ENCODE measurements around the gene LRRC55. TPM values are rescaled to one million over a fixed set of nuclear protein-coding genes. Genes with fewer than 3 reads are reported as not detected.
A peak's percentile ranks its signal among the peaks of the same experiment; 100 is the strongest.

LRRC55 gene
- total RNA-seq (ENCODE audit: unreplicated experiment) = 29.0 TPM
- long read RNA-seq, partial matches to known transcripts = 0 of 1 reads
- long read RNA-seq, other reads (novel, unspliced or antisense) = 1 of 1 reads

DNA sequence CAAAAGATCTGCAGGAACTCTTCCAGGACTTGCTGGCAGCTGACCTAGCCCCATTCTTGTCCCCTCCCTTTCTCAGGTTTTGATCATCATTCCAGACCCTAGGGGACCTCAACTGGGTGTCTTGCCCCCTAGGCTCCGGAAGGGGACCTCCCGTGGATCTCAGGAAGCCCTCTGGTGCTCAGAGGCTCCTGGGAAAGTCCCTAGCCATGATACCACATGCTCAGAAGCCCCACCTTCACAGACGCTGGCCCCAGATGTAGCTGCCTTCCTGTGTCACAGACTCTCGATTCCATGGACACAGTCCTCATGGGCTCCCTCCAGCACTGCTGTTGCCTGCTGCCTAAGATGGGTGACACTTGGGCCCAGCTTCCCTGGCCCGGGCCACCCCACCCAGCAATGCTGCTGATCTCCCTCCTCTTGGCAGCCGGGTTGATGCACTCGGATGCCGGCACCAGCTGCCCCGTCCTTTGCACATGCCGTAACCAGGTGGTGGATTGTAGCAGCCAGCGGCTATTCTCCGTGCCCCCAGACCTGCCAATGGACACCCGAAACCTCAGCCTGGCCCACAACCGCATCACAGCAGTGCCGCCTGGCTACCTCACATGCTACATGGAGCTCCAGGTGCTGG lies at the start of gene LRRC55:
Gene LRRC55, plus strand, starts transcription at position 276 of the 628 bp plus-strand sequence. Its CDS starts 70 bp downstream, at position 346.
- Mint-ChIP-seq H3K27me3 (ENCODE audit: unreplicated experiment) (peaks cover 9% of the 10 kb centered on the region), H3K36me3 (ENCODE audit: unreplicated experiment) (peaks cover 6% of the 10 kb centered on the region), H3K27ac (ENCODE audit: unreplicated experiment) (peak within 1 kb of the TSS; percentile 98), H3K4me3 (ENCODE audit: unreplicated experiment) (peak within 1 kb of the TSS; percentile 96), H3K9me3 (ENCODE audit: unreplicated experiment) (peaks cover 8% of the 10 kb centered on the region), H3K4me1 (ENCODE audit: low read depth, unreplicated experiment) (peaks cover 14% of the 10 kb centered on the region)
- DNase-seq = no peak
- TF ChIP-seq, protein P1, sequence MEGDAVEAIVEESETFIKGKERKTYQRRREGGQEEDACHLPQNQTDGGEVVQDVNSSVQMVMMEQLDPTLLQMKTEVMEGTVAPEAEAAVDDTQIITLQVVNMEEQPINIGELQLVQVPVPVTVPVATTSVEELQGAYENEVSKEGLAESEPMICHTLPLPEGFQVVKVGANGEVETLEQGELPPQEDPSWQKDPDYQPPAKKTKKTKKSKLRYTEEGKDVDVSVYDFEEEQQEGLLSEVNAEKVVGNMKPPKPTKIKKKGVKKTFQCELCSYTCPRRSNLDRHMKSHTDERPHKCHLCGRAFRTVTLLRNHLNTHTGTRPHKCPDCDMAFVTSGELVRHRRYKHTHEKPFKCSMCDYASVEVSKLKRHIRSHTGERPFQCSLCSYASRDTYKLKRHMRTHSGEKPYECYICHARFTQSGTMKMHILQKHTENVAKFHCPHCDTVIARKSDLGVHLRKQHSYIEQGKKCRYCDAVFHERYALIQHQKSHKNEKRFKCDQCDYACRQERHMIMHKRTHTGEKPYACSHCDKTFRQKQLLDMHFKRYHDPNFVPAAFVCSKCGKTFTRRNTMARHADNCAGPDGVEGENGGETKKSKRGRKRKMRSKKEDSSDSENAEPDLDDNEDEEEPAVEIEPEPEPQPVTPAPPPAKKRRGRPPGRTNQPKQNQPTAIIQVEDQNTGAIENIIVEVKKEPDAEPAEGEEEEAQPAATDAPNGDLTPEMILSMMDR (IDR thresholded peaks at IDR 0.05; ENCODE audit: partially characterized antibody, unreplicated experiment) = no peak

- DNase-seq = no peak
- H3K27me3 Mint-ChIP-seq (ENCODE audit: unreplicated experiment) = peaks cover 2% of the 10 kb centered on the region
- no peak overlapping the region for H3K27ac Mint-ChIP-seq (ENCODE audit: unreplicated experiment)
- TF ChIP-seq, protein P1 (IDR thresholded peaks at IDR 0.05; ENCODE audit: partially characterized antibody, unreplicated experiment) = no peak
- no peaks in the 10 kb centered on the region for H3K9me3 Mint-ChIP-seq (ENCODE audit: unreplicated experiment)
- no peaks in the 10 kb centered on the region for H3K36me3 Mint-ChIP-seq (ENCODE audit: unreplicated experiment)
- H3K4me3 Mint-ChIP-seq (ENCODE audit: unreplicated experiment) = no peak overlapping the region
- H3K4me1 Mint-ChIP-seq (ENCODE audit: low read depth, unreplicated experiment) = no peaks in the 10 kb centered on the region
Measured at GRCh38 chr11:57133366-57134038, 48.3 kb upstream of the LRRC55 start.

- no peak overlapping the region for H3K4me3 Mint-ChIP-seq (ENCODE audit: unreplicated experiment)
- no peaks in the 10 kb centered on the region for H3K4me1 Mint-ChIP-seq (ENCODE audit: low read depth, unreplicated experiment)
- no peak for DNase-seq
- H3K27me3 Mint-ChIP-seq (ENCODE audit: unreplicated experiment) = peaks cover 2% of the 10 kb centered on the region
- H3K36me3 Mint-ChIP-seq (ENCODE audit: unreplicated experiment) = no peaks in the 10 kb centered on the region
- no peak overlapping the region for H3K27ac Mint-ChIP-seq (ENCODE audit: unreplicated experiment)
- TF ChIP-seq, protein P1 (IDR thresholded peaks at IDR 0.05; ENCODE audit: partially characterized antibody, unreplicated experiment) = no peak
- no peaks in the 10 kb centered on the region for H3K9me3 Mint-ChIP-seq (ENCODE audit: unreplicated experiment)
Measured at GRCh38 chr11:57134284-57134683, 47.5 kb upstream of the LRRC55 start.

- Mint-ChIP-seq H3K4me3 (ENCODE audit: unreplicated experiment) (no peak overlapping the region), H3K27me3 (ENCODE audit: unreplicated experiment) (no peaks in the 10 kb centered on the region), H3K36me3 (ENCODE audit: unreplicated experiment) (no peaks in the 10 kb centered on the region), H3K4me1 (ENCODE audit: low read depth, unreplicated experiment) (no peaks in the 10 kb centered on the region), H3K27ac (ENCODE audit: unreplicated experiment) (no peak overlapping the region), H3K9me3 (ENCODE audit: unreplicated experiment) (no peaks in the 10 kb centered on the region)
- no peak for DNase-seq
- TF ChIP-seq, protein P1 (IDR thresholded peaks at IDR 0.05; ENCODE audit: partially characterized antibody, unreplicated experiment) = no peak
Measured at GRCh38 chr11:57135020-57135751, 46.6 kb upstream of the LRRC55 start.
